ENCODE results near the gene KDSR. TPM values are rescaled to one million over a fixed set of nuclear protein-coding genes. Genes with fewer than 3 reads are reported as not detected.

The KDSR gene
- total RNA-seq, 1 donor from 2014 or later, result 31.3 TPM

DNA sequence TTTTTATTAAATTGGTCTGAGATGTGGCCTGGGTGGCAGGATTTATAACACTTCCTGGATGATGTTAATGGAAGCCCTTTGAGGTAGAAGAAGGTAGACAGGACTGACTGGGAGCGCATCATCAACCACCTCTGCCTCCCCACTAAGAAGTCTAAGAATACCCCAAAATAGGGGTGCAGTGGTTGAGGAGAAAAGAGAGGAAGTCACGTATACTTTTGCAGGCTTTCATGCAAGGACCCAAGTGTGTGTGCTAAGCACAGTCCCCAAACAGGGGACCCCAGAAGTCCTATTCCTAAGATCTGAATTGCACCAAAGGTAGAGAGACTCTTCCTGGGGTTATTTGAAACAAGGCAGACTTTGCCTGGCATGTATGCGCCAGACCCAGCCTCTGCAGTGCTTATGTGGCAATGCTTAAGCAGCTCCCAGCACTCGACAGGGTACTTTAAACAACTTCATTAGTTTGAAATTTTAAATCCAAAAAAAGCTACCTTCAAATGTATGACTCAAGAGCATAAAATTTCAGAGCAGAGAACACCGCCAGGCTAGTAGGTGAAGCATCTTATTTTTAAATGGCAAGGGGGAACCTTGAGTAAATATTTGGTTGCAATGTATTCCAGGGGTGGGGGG is 82.7 kb downstream of the KDSR start:
- H3K27ac ChIP-seq (replicated peaks), result no peak overlapping the region

DNA sequence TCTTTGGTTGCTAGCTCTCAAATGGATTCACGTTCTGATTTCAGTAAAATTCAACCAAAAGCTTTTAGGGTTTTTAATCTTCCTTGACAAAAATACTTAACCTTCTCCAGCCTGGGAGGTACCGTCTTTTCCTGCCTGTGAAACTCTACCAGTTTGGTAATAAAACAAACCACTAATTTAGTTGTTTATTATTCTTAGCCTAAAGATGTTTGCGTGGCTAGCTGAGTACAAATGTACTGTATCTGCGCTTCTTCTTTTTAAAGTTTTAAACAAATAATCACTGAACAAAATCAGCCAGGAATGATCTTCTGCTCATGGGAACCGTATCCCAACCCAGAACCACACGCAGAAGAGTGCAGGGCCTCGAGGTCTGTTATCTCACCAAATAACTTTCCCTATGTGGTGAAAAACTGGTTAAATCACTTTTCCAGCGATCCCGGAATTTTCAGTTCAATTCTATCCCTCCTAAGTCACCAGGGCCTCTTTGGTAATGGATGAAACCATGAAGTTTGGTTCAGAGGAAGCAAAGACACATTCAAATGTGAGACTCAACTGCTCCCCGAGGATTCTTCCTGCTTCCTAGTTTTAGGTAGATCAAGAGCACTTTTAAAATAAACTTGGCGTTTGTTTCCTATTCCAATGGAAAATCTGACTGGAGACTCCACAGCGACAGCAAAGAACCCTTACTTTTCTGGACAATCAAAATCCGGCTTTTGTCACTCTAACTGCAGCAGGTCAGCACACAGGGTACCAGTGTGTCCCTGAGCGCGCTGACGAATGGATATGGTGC is 83.5 kb downstream of the KDSR start:
- no peak overlapping the region for H3K27ac ChIP-seq (replicated peaks)
- H3K4me3 ChIP-seq, result no peak overlapping the region
- TF ChIP-seq CTCF (IDR thresholded peaks at IDR 0.05; ENCODE audit: borderline replicate concordance), result no peak
- DNase-seq, result no peak
- H3K27me3 ChIP-seq (ENCODE audit: low read depth), result no peaks in the 10 kb centered on the region
- no peaks in the 10 kb centered on the region for H3K36me3 ChIP-seq
- intact Hi-C loops (cut with micrococcal nuclease), result no loop called here
- H3K9me3 ChIP-seq (replicated peaks), result no peaks in the 10 kb centered on the region
- peaks cover 17% of the 10 kb centered on the region for H3K4me1 ChIP-seq

More for the DNA sequence above, 82.7 kb downstream of the KDSR start:
- Histone ChIP-seq H3K9me3 (replicated peaks) (no peaks in the 10 kb centered on the region), H3K4me3 (no peak overlapping the region), H3K27me3 (ENCODE audit: low read depth) (no peaks in the 10 kb centered on the region), H3K36me3 (no peaks in the 10 kb centered on the region), H3K4me1 (peaks cover 17% of the 10 kb centered on the region)
- DNase-seq, result no peak
- no peak for TF ChIP-seq CTCF (IDR thresholded peaks at IDR 0.05; ENCODE audit: borderline replicate concordance)
- intact Hi-C loops (cut with micrococcal nuclease), result no loop called here

DNA sequence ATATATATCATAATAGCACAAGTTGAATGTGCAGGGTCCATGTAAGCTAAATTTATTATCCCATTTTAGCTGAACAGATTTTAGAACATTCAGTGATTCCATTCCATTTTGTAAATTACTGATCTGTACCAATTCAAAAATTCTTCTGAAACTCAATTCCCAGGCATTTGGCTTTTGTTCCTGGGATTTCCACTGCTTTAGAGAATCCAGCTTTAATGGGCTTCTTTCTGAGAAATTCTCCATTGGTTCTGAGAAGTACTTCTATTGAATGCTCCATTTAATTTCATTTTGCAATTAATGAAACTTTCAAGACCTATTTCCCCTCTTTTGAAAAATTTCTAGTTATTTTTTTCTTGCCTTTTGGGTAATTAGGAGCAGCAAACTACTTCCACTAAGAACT is 84.2 kb downstream of the KDSR start:
- Histone ChIP-seq H3K27me3 (ENCODE audit: low read depth) (no peaks in the 10 kb centered on the region), H3K9me3 (replicated peaks) (no peaks in the 10 kb centered on the region), H3K27ac (replicated peaks) (no peak overlapping the region), H3K4me1 (peaks cover 24% of the 10 kb centered on the region), H3K4me3 (no peak overlapping the region), H3K36me3 (no peaks in the 10 kb centered on the region)
- TF ChIP-seq CTCF (IDR thresholded peaks at IDR 0.05; ENCODE audit: borderline replicate concordance), result no peak
- intact Hi-C loops (cut with micrococcal nuclease), result no loop called here
- no peak for DNase-seq

Other genes with a start within 250 kb of the KDSR start
- 7.3 TPM for gene BCL2, start 47.4 kb downstream of the KDSR start, total RNA-seq
- gene VPS4B, start 55.3 kb upstream of the KDSR start, total RNA-seq, result 16.7 TPM
- not detected for gene SERPINB5, start 109.8 kb upstream of the KDSR start, total RNA-seq
- not detected for gene SERPINB12, start 175.2 kb upstream of the KDSR start, total RNA-seq
- gene SERPINB13, start 220.1 kb upstream of the KDSR start, total RNA-seq, result not detected

Measured in left ventricle myocardium inferior (tissue), 1 donor.